NCI-H2196 treated with DMSO at 0.1 percent for 48 hours (cell line): ENCODE data around the gene ZFPM1.

Experiments
- DNase-seq: peaks from one replicate; lab custom pipeline; 2025; ENCODE audit not compliant: unreplicated experiment; lab: John Stamatoyannopoulos, UW

Gene ZFPM1

DNA sequence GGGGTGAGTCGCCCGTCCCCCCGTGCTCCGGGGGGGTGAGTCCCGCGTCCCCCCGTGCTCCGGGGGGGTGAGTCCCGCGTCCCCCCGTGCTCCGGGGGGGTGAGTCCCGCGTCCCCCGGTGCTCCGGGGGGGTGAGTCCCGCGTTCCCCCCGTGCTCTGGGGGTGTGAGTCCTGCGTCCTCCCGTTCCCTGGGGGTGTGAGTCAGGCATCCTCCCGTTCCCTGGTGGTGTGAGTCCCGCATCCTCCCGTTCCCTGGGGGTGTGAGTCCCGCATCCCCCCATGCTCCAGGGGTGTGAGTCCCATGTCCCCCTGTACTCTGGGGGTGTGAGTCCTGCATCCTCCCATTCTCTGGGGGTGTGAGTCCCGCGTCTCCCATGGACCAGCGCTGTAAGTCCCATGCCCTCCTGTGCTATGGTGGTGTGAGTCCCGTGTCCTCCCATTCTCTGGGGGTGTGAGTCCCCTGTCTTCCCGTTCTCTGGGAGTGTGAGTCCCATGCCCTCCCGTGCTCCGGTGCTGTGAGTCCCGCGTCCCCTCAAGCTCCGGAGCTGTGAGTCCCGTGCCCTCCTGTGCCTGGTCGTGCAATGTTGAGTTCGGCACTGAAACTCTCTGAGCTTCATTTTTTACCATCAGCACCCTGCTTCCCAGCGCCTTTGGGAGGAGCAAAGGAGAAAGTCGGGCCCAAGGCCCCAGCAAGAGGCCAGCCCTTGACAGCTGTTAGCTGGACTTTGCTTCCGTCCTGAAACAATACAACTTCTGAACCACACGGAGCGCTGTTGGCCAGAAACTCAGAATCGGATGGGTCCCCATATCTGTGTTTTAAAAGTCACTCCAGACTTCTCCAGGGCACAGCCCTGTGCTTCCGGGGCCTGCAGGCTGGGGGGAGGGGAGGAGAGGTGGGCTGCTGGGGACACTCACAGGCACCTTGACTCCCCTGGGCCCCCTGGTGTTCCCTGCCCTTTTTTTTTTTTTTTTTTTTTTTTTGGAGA is 105.7 kb downstream of the ZFPM1 start:
- DNase-seq = peak; percentile 35

DNA sequence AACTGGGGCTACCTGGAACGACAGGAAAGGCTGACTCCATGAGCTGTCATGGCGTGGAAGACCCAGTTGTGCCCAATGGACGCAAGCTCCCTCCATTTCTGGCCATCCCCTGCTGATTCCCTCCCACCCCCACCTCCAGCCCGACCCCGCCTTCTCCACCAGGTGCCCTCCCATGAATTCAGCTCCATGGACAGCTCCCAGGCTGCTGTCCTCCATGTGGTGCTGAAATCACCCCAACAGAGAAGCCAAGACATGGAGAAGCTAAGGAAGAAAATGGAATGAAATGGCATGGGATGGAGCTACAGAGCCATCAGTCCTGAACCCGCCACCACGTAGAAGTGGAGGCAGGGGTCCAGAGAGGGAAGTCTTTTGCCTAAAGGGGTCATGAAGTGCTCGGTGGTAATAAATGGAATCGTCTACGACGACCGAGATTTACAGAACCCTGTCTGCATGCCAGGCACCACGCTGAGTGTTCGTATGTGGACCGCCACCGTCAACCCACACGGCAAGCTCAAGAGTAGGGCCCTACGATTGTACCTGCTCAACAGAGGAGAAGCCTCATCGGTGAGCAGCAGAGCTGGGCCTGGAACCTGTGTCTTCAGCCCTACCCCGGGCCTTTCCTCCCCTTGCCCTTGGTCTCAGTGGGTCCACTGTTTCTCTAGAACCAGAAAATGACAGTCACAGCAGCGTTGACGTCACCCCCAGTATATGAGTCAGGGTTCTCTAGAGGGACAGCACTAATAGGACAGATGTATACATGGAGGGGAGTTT is 107.8 kb downstream of the ZFPM1 start:
- DNase-seq = no peak

DNA sequence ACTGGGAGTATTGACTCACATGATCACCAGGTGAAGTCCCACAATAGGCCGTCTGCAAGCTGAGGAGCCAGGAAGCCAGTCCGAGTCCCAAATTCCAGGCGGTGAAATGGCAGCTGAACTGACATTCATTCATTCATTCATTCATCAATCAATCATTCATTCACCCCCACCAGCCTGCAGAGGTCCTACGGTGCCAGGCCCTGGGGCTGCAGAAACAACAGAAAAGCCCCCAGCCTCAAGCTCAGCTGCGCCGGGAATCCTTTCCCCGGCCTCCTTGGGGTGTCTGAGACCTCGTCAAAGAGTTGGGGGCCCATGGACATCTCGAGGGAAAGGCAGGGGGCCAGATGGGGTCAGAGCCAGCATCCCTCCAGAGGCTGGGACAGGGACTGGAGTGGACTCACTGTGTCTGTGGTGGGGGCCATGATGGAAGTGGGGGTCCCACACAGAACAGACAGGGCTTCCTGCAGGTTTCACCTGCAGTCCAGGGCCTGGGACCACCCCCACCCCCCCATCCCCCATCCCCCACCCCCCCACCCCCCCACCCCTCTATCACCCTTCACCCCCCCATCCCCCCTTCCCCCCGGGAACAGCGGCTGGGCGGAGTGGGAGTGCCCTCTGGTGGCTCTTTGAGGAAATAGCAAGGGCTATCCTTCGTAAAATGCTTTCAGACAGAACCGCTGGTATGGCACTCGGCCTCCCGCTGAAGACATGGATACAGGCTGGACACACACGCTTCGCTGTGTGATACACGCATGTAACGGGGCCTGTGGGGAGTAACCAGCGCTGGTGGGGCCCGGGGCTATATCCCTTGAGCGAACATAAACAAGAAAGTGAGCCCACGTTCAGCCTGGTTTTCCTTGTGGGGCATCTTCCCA is 108.6 kb downstream of the ZFPM1 start:
- DNase-seq = peak; percentile 4

- no peak for DNase-seq
These were observed 113.1 kb downstream of the ZFPM1 start for GRCh38 chr16:88566158-88566557.

- no peak for DNase-seq
These were observed 115.9 kb downstream of the ZFPM1 start for GRCh38 chr16:88568710-88569613.

GRCh38 chr16:88569614-88569984 is 116.5 kb downstream of the ZFPM1 start:
- no peak for DNase-seq

- peak; percentile 68 for DNase-seq
These were observed 117.1 kb downstream of the ZFPM1 start, which contains the start of gene ZC3H18 for GRCh38 chr16:88569985-88570690. Gene ZC3H18 (plus strand): TSS chr16:88570403. CDS start chr16:88577124, 6,721 bp downstream.

- no peak for DNase-seq
These were observed 117.6 kb downstream of the ZFPM1 start for GRCh38 chr16:88570691-88571092.

GRCh38 chr16:88575251-88575650 is 122.2 kb downstream of the ZFPM1 start:
- DNase-seq = no peak

GRCh38 chr16:88576307-88576706 is 123.2 kb downstream of the ZFPM1 start:
- no peak for DNase-seq

DNA sequence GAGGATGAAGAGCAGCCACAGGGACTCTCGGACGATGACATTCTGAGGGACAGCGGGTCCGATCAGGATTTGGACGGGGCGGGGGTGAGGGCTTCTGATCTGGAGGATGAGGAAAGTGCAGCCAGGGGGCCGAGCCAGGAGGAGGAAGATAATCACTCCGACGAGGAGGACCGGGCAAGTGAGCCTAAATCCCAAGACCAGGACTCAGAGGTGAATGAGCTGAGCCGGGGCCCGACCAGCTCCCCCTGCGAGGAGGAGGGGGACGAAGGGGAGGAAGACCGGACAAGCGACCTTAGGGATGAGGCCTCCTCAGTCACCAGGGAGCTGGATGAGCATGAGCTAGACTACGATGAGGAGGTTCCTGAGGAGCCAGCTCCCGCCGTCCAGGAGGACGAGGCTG is 124.1 kb downstream of the ZFPM1 start:
- DNase-seq = no peak

DNA sequence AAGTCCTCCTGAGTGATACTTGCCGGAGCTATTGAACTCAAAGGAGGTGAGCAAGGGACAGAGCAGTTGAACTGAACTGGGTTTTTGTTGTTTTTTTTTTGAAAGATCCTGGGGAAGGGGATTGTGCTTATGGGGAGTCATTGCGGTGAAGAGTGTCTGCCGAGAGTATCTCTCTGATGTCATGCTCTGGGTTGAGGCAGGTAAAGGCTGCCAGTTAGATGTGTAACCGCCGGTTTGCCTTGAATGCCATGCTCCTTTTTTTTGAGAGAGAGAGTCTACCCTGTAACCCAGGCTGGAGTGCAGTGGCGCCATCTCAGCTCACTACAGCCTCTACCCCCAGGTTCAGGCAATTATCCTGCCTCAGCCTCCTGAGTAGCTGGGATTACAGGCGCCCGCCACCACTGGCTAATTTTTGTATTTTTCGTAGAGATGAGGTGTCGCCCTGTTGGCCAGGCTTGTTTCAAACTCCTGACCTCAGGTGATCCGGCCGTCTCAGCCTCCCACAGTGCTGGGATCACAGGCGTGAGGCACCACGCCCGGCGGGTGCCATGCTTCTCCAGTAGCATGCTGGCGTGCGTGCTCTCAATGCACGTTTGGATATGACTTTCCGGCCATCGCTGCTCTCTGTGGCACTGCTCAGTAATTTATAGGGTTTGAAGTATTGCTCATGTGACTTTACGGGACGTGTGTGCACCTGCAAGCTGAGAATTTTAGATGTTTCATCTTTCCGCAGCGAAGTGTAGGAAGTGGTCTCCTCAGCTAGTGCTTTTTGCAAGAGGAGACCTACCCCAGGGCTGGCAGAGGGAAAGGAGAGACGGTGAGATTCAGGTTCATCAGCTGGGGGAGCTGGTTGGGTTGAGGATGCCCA is 125.6 kb downstream of the ZFPM1 start:
- DNase-seq = no peak

DNA sequence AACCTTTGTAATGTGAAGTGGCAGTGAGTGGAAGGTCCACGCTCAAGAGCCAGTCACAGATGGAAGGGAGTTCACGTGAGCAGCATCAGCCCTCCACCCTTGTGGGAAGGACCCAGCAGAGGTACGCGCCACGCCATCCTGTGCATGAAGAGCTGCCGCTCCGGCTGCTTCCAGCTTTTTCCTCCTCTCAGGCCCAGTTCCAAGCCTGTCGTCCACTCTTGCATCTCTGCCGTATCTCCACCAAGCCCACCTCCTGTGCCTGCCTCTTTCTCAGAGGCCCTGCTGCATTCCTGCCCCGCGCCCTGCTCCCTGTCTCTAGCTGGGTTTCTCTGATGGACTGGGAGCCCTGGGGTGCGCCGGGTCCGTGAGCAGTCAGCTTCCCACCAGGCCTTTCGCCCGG is 127.3 kb downstream of the ZFPM1 start:
- DNase-seq = no peak

DNA sequence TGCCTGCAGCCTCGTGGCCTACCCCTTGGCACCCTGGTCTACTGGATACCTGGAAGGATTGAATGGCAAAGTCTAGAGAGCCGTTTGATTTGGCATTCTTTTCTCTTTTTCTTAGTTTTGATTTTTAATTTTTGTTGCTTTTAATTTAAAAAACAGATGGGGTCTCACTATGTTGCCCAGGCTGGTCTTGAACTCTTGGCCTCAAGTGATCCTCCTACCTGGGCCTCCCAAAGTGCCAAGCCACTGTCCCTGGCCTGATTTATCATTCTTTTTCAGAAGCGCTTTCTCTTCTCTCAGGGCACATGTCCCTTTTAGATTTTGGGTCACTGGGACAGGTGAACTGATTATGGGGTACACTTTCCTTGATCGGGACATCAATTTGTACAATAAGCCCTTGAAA is 128.0 kb downstream of the ZFPM1 start:
- DNase-seq = no peak

DNA sequence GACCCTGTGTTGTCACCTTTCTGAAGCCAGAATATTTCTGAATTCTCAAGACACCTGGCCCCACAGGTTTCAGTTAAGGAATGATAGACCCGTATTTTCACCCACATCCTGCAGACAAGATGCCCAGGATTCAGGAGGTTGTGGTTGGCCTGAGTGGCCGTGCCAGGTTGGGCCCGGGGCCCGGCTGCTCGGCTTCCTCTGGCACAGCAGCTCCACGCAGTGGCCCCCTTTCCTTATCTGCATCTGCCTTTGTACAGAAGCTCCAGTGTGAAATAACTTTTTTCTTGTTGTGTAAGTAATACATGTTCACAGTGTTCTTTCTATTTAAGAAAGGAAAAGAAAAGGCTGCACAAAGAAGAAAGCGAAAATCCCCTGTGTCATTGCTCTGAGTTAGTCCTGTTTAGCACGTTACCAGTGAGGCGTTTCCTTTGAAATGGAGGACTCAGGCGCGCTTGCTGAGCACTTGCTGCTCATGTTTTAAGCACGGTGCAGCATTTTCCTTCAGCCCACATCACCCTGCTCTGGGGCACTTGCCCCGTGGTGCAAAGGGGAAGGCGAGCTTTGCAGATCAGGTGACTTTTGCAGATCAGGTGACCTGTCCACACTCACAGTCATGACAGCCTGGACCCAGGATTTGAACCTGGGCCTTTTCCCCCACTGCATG is 130.0 kb downstream of the ZFPM1 start:
- no peak for DNase-seq

DNA sequence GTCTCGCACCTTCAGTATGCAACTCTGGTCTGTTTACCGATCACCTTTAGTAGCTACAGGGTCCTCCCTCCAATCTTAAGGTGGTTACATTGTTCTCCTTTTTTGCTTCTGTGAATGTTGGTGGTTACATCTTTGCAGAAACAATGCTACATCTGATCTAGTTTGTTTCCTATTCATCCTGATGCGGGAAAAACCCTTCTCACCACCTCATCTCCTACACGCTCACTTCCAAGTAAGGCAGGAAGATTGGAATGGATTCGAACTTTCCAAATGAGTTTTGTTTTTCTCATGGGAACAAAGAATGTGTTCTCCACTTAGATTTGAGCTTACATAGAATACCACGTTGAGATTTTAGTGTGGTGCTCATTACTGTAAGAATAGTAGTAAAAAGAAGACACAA is 131.6 kb downstream of the ZFPM1 start:
- no peak for DNase-seq

DNA sequence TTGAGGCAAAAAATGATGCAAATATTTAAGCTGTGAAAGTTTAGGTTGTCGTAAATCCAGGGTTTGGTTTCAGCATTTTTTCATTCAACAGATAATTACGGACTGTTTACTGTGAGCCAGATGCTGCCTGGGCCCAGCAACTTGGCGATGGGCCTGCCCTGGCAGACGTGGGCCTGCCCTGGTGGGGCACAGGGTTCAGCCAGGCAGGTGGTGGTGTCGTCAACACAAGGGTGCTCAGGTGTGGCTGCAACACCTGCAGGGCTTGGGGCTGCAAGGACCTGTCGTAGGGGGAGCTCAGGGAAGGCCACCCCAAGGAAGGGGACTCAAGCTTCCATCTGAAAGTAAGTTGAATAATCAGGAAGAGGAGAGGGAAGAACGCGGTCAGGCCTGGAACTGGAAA is 132.2 kb downstream of the ZFPM1 start:
- DNase-seq = no peak
